T-helper 17 cell (primary cell): ENCODE results near the gene VPS50. TPM values are rescaled to one million over a fixed set of nuclear protein-coding genes. Genes with fewer than 3 reads are reported as not detected.

Experiments used
- ATAC-seq: fragments of 150-1000 bp; cut with Tn5 transposase; 2 replicates; pipeline ENCODE4 v1.10.0; 2021; ENCODE audit warnings: mild to moderate bottlenecking, moderate library complexity
- DNase-seq, 3 donors: peaks; one replicate each; pipeline versions ENCODE4 v3.0.0 to v3.0.0-alpha.2; 2020 to 2021
- H3K9me3 ChIP-seq: one replicate; pipeline ENCODE4 v1.7.0; 2013; ENCODE audit warnings: low read length, mild to moderate bottlenecking; ENCODE audit not compliant: control insufficient read depth, poor library complexity, severe bottlenecking
- H3K27ac Mint-ChIP-seq: one replicate; pipeline ENCODE4 v1.8.0; 2022; ENCODE audit warnings: mild to moderate bottlenecking, moderate library complexity, mixed read lengths
- H3K27me3 Mint-ChIP-seq: one replicate; pipeline ENCODE4 v1.8.0; 2022; ENCODE audit warnings: mixed read lengths
- H3K36me3 Mint-ChIP-seq: one replicate; pipeline ENCODE4 v1.8.0; 2022; ENCODE audit warnings: low read depth, mixed read lengths
- H3K4me1 Mint-ChIP-seq: one replicate; pipeline ENCODE4 v1.8.0; 2022; ENCODE audit warnings: mild to moderate bottlenecking, mixed read lengths
- H3K4me3 Mint-ChIP-seq: one replicate; pipeline ENCODE4 v1.8.0; 2022; ENCODE audit warnings: mild to moderate bottlenecking, moderate library complexity, mixed read lengths
- total RNA-seq, 4 donors: library from RNA in 2 of 4; stranded (reverse) in 2 of 4; gene quantifications; one replicate each; pipeline ENCODE4 v1.2.3 and lab custom pipeline; 2022 to 2026

Gene VPS50, protein sequence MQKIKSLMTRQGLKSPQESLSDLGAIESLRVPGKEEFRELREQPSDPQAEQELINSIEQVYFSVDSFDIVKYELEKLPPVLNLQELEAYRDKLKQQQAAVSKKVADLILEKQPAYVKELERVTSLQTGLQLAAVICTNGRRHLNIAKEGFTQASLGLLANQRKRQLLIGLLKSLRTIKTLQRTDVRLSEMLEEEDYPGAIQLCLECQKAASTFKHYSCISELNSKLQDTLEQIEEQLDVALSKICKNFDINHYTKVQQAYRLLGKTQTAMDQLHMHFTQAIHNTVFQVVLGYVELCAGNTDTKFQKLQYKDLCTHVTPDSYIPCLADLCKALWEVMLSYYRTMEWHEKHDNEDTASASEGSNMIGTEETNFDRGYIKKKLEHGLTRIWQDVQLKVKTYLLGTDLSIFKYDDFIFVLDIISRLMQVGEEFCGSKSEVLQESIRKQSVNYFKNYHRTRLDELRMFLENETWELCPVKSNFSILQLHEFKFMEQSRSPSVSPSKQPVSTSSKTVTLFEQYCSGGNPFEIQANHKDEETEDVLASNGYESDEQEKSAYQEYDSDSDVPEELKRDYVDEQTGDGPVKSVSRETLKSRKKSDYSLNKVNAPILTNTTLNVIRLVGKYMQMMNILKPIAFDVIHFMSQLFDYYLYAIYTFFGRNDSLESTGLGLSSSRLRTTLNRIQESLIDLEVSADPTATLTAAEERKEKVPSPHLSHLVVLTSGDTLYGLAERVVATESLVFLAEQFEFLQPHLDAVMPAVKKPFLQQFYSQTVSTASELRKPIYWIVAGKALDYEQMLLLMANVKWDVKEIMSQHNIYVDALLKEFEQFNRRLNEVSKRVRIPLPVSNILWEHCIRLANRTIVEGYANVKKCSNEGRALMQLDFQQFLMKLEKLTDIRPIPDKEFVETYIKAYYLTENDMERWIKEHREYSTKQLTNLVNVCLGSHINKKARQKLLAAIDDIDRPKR
- total RNA-seq (10 to 100 TPM; 23.8 to 27.5 TPM), total RNA-seq (lab: John Stamatoyannopoulos, UW) (40.0 to 75.1 reads per million in 2 donors)

DNA sequence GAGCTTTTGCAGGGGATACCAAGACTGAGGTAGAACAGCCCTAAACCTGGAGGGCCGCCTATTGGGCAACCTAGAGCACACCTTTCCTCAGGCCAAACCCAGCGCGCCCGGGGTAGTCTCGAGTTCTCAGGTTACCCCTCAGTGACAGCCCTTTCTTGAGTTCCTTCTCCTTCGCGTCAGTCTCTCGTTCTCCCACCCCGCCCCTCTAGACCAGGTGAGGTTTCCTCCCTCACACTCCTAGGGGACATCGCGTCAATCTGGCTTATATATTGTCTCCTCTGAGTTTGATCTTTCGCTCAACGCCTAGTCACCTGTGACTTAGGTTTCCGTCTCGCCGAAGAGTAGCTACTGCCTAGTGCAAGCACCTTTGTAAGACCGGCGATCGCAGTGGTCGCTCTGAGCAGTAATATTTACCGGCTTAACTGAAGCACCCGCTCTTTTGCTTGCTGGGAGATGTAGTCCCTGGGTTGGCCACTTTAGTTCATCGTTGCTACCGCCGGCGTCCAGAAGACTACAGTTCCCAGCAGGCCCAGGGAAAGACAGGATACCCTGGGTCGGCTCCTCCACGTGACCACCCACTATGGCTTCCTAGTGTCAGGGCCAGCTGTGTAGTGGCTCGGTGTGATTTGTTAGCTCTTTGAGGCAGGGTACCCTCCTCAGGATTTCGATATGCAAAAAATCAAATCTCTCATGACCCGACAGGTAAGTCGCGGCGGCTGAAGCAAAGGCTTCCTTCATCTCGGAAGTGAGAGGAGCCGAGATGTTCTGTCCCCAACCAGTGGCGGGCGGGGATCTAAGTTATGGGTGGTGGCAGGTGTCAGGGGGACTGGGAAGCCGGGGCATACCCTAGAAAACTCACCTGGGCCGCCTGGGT is at the start of gene VPS50:
Gene VPS50 (plus strand): TSS at position 568 of the 874 bp plus-strand sequence. CDS start 102 bp downstream, at position 670.
- peaks cover 8% of the 10 kb centered on the region for H3K4me1 Mint-ChIP-seq
- H3K27me3 Mint-ChIP-seq: no peaks in the 10 kb centered on the region
- H3K9me3 ChIP-seq: no peaks in the 10 kb centered on the region
- ATAC-seq (peak; percentile 98), DNase-seq (peak; percentile 73 to 90 (median 86))
- peak within 1 kb of the TSS; percentile 97 for H3K27ac Mint-ChIP-seq
- H3K36me3 Mint-ChIP-seq: no peaks in the 10 kb centered on the region
- peak within 1 kb of the TSS; percentile 99 for H3K4me3 Mint-ChIP-seq

DNA sequence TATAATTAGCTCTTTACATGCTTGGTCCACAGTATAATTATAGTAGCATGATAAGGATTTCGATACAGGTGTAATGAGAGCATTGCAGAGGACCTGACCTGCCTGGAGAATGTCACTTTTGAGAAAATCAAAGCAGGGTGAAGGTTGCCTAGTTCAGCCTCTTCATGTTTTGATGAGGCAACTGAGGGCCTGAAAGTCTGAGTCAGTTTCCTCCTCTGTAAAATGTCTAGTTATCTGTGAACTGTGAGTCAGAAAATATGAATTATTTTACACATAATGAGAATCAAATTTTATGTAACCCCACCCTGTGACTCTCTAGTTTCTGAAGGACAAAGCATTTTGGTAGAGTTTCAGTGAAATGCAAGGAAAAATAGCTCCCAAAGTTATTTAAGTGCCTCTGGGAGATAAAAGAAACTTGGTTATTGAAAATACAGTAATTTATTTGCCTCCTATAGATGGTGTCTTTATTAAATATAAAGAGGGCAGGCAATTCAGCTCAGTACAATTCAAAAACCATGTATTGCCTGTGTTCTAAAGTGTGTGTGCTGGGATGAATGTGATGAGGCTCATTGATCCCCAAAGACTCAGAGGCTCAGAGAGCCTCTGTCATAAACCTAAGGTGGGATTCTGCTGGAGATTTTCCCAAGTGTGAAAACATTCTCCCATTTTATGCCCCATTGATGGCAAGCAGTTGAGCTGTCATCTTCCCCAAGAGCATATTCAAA is 46.7 kb upstream of the VPS50 start:
- Mint-ChIP-seq H3K36me3 (no peaks in the 10 kb centered on the region), H3K4me3 (no peak overlapping the region), H3K27me3 (peaks cover 32% of the 10 kb centered on the region), H3K27ac (no peak overlapping the region), H3K4me1 (no peaks in the 10 kb centered on the region)
- no peaks in the 10 kb centered on the region for H3K9me3 ChIP-seq
- DNase-seq (no peak), ATAC-seq (no peak)

DNA sequence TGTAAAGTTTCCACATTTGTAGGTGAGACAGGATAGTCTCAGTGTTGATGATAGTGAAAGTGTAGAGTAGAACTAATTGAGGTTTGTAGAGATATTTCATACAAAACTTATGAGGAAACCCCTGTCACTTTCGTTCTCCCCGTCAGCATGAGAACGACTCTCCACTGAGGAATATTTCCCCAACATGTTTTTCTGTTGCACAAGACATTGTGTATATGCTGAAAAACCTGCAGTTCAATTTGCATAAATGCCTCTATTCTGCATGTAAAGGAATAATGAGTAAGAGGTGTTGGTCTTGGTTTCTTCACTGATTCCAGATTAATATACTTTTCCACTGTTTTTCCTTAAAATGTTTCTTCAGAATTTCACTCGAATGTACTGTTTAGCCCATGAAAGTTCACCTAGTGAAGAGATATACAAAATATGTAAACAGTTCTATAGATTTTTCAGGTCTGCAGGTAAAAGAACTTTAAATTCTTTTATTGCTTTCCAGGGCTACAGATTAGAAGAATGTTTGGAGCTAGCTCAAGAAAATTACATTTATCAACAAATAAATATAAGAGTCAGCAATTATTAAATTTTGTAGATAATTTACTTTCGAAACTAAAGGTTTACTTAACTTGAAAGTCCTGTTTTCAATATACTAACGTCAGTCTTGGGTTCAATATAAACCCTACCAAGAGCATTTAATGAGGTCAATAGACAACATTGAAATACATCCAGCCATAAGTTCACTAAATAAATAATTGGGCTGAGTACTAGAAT is 43.1 kb upstream of the VPS50 start:
- Mint-ChIP-seq H3K4me1 (peaks cover 3% of the 10 kb centered on the region), H3K27me3 (peaks cover 50% of the 10 kb centered on the region), H3K27ac (no peak overlapping the region), H3K4me3 (no peak overlapping the region), H3K36me3 (no peaks in the 10 kb centered on the region)
- no peaks in the 10 kb centered on the region for H3K9me3 ChIP-seq
- no peak for ATAC-seq
- DNase-seq: no peak

DNA sequence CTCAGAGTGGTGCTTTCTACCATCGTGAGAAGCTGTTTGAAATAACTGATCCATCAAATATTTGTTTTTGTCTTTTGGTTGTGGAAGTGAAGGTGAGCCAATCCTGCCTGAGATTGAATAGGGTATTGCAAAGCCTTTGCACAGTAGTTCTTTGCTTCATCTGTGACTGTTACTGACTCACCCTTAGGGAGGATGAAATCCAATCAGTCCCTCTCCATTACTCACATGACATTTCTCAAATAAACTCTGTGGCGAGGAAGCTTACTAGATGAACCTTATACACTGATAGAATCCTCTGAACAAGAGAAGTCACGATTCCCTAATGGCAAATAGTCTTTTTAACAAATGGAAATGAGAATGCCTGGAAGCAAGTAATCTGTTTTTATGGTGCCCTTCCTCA is 37.8 kb upstream of the VPS50 start:
- Mint-ChIP-seq H3K4me3 (no peak overlapping the region), H3K27ac (no peak overlapping the region), H3K27me3 (peaks cover 70% of the 10 kb centered on the region), H3K4me1 (peaks cover 3% of the 10 kb centered on the region), H3K36me3 (peaks cover 2% of the 10 kb centered on the region)
- DNase-seq: no peak
- no peaks in the 10 kb centered on the region for H3K9me3 ChIP-seq
- no peak for ATAC-seq

DNA sequence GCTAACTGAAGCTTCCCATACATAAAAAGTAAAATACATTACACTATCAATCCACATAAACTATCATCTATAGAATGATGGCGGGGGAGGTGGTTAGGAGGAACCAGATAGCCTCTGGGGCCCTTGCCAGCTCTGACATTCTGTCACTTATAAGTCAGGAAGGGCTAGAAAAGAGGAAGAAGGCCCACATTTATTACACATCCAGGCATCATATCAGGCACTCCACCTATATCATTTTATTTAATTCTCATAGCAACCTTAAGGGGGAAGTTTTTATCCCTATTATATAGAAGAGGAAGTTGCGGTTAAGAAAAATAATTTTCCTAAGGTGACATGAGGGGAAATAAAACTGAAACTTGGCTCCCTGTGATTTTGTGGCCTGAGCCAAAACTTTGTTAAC is 35.8 kb upstream of the VPS50 start:
- H3K36me3 Mint-ChIP-seq: peaks cover 2% of the 10 kb centered on the region
- H3K9me3 ChIP-seq: no peaks in the 10 kb centered on the region
- no peak overlapping the region for H3K27ac Mint-ChIP-seq
- no peak overlapping the region for H3K4me3 Mint-ChIP-seq
- peaks cover 3% of the 10 kb centered on the region for H3K4me1 Mint-ChIP-seq
- no peak for ATAC-seq
- DNase-seq: no peak
- H3K27me3 Mint-ChIP-seq: peaks cover 59% of the 10 kb centered on the region

DNA sequence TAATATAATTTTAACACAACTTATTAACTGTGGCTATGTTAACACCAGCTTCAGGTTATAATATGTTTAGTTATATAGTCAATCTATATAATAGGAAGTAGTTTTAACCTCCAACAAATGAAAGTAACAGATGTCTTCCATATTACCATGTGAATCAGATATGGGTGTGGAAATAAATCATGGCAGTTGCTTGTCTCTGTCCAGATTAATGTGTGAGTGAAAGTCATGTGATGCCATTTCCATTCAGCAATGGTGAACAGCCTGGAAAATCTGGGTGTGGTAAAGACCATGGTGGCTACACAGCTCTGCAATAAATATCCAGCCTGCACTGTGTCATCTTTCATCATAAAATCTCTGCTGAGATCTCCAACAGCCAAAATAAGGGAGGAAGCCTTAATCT is 33.7 kb upstream of the VPS50 start:
- Mint-ChIP-seq H3K4me3 (no peak overlapping the region), H3K36me3 (peaks cover 2% of the 10 kb centered on the region), H3K4me1 (no peaks in the 10 kb centered on the region), H3K27ac (no peak overlapping the region), H3K27me3 (peaks cover 61% of the 10 kb centered on the region)
- no peaks in the 10 kb centered on the region for H3K9me3 ChIP-seq
- no peak for DNase-seq
- no peak for ATAC-seq

DNA sequence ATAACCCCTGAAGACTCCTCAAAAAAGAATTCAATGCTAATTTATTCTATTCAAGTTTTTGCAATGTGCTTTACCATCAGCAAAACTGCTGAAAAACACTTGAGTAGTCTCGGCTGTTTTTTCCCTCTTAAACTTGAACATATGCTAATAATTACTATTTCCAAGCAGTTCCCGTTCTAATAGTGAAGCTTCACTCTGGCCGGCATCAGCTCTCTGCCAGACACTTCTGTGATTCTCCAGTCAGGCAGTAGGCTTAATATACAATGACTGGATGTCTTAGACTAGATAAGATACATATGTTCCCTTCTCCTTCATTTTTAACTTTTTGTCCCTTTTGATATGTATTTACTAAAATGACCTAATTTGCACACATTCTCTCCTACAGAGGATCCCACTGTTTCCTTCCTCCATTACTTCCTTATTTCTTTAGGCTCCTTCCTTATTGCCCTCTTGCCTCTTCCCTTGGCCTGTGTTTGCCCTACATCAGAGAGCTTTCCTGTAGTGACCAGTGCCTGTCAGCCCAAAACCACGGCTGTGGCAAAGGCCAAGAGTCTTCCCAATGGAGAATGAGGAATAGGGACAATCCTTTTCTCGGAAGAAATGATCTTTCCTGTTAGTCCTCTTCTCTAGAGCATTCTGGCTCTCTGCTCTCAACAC is 29.4 kb upstream of the VPS50 start:
- Mint-ChIP-seq H3K27me3 (peaks cover 49% of the 10 kb centered on the region), H3K27ac (no peak overlapping the region), H3K36me3 (no peaks in the 10 kb centered on the region), H3K4me3 (no peak overlapping the region), H3K4me1 (no peaks in the 10 kb centered on the region)
- ATAC-seq (no peak), DNase-seq (no peak)
- no peaks in the 10 kb centered on the region for H3K9me3 ChIP-seq

DNA sequence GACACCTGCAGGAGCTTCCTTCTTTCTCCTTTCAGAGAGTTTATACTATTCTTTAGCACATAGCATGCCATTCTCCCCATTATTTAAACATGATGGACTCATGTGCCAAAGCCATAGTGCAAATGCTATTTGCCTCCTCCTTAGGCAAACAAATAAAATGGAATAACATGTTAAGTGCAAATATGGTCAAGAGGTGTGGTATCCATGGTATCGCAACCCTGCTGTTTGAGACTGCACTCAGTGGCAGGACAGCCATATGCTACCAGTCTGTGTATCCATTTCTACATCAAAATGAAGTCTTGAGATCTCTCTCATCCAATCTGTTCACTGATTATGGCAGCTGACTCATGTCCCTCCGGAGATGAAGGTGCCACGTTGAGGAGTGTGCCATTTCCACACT is 28.7 kb upstream of the VPS50 start:
- Mint-ChIP-seq H3K4me1 (no peaks in the 10 kb centered on the region), H3K27me3 (peaks cover 47% of the 10 kb centered on the region)

DNA sequence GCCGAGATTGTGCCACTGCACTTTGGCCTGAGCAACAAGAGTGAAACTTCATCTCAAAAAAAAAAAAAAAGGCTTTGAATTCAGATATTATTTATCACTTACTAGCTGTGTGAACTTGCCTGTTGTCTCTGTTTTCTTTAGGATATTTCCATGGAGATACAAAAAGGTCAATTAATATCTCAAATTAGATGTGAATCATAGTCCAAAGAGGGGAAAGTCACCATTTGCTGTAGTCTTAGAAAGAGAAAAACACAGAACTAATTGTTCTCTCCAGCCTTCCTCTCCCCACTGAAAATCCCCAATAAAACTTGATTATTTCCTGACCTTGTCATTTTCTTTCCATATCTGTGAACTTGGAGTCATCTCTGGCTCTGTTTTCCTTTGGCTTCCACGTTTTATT is 27.1 kb upstream of the VPS50 start:
- H3K27ac Mint-ChIP-seq: no peak overlapping the region
- no peak overlapping the region for H3K4me3 Mint-ChIP-seq

More for the DNA sequence above, 28.7 kb upstream of the VPS50 start:
- no peaks in the 10 kb centered on the region for H3K9me3 ChIP-seq
- no peak overlapping the region for H3K4me3 Mint-ChIP-seq
- DNase-seq: no peak
- H3K27ac Mint-ChIP-seq: no peak overlapping the region
- no peaks in the 10 kb centered on the region for H3K36me3 Mint-ChIP-seq
- ATAC-seq: no peak

DNA sequence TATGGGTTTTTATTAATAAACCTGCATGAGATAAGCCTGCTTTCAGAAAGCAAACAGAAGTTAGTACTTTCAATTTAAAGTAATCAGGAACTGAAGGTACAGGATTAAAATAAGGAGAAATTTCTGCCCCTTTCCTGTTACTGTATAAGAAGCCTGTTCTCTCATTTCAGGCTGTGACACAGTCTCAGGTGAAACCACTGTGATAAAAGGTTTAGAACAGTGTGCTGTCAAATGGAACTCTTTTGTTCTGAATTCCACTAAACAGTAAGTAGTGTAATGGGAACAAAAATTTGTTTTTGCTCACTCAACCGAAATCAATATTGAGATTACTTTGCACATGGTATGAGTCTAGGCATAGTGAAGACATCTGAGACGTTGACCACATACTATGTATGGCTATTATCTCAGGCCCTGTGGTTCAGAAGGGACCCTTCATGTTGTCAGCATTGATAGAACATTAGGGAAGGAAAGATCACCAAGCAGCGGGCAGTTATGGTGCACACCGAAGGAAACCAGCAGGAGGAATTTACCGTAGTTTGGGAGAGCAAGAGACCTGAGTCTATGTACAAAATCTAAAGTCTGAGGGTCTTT is 20.8 kb upstream of the VPS50 start:
- H3K27me3 Mint-ChIP-seq: peaks cover 66% of the 10 kb centered on the region
- H3K9me3 ChIP-seq: no peaks in the 10 kb centered on the region
- ATAC-seq (no peak), DNase-seq (no peak)
- H3K4me1 Mint-ChIP-seq: no peaks in the 10 kb centered on the region
- H3K4me3 Mint-ChIP-seq: no peak overlapping the region
- H3K27ac Mint-ChIP-seq: no peak overlapping the region
- H3K36me3 Mint-ChIP-seq: peaks cover 3% of the 10 kb centered on the region

More for the DNA sequence above, 27.1 kb upstream of the VPS50 start:
- peaks cover 35% of the 10 kb centered on the region for H3K27me3 Mint-ChIP-seq
- H3K9me3 ChIP-seq: no peaks in the 10 kb centered on the region
- no peaks in the 10 kb centered on the region for H3K36me3 Mint-ChIP-seq
- H3K4me1 Mint-ChIP-seq: no peaks in the 10 kb centered on the region
- DNase-seq: no peak
- no peak for ATAC-seq

DNA sequence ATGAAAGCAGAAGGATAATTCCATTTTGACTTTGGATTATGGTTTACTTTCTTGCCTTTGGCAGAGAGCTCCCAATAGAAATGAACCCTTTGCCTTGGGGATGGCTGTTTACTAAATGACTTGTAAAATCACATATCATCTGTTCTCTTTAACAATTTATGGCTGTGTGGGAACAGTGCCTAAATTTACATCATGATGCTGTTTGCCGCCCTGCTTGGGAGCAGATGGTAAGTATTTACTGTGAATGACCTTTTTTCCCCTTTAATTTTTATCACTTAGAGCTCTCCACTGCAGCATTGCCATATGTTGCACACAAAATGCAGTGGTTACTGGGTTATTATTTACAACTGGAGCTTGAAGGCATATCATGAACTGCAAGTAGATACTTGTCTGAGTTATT is 19.3 kb upstream of the VPS50 start:
- H3K4me3 Mint-ChIP-seq: no peak overlapping the region
- H3K27ac Mint-ChIP-seq: no peak overlapping the region
- peaks cover 68% of the 10 kb centered on the region for H3K27me3 Mint-ChIP-seq
- H3K9me3 ChIP-seq: no peaks in the 10 kb centered on the region
- H3K36me3 Mint-ChIP-seq: peaks cover 3% of the 10 kb centered on the region
- ATAC-seq (no peak), DNase-seq (no peak)
- no peaks in the 10 kb centered on the region for H3K4me1 Mint-ChIP-seq
